ENCODE measurements around the gene GDF10.

GRCh38 chr10:47357911-47358310 is 57.9 kb downstream of the GDF10 start:
- TF ChIP-seq, protein P1, sequence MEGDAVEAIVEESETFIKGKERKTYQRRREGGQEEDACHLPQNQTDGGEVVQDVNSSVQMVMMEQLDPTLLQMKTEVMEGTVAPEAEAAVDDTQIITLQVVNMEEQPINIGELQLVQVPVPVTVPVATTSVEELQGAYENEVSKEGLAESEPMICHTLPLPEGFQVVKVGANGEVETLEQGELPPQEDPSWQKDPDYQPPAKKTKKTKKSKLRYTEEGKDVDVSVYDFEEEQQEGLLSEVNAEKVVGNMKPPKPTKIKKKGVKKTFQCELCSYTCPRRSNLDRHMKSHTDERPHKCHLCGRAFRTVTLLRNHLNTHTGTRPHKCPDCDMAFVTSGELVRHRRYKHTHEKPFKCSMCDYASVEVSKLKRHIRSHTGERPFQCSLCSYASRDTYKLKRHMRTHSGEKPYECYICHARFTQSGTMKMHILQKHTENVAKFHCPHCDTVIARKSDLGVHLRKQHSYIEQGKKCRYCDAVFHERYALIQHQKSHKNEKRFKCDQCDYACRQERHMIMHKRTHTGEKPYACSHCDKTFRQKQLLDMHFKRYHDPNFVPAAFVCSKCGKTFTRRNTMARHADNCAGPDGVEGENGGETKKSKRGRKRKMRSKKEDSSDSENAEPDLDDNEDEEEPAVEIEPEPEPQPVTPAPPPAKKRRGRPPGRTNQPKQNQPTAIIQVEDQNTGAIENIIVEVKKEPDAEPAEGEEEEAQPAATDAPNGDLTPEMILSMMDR (IDR thresholded peaks at IDR 0.05): no peak
- no peak for TF ChIP-seq POLR2A (IDR thresholded peaks at IDR 0.05)

Data from lower leg skin (tissue), 3 donors.